SK-N-SH (cell line): ENCODE results near the gene PMEPA1. TPM values are rescaled to one million over a fixed set of nuclear protein-coding genes. Genes with fewer than 3 reads are reported as not detected.
A peak's percentile ranks its signal among the peaks of the same experiment; 100 is the strongest.

ENCODE experiments used
- CTCF ChIA-PET: fragments of 300-600, 350-600 bp; formaldehyde crosslinking; extraction: SDS; loops from one replicate; lab custom pipeline; 2021; lab: Yijun Ruan, JAX
- POLR2A ChIA-PET: fragments of 350-600 bp; sonication (Branson Sonifier 250); formaldehyde crosslinking; extraction: SDS; loops from one replicate; lab custom pipeline; 2020; ENCODE audit warnings: antibody characterized with exemption, inconsistent platforms; lab: Yijun Ruan, JAX
- DNase-seq: peaks from one replicate; pipeline ENCODE4 v3.0.0; 2012
- H2AFZ ChIP-seq: fragments of 200-600 bp; sonication (generic); 2 replicates; pipeline ENCODE4 v1.8.1; 2016; ENCODE audit warnings: antibody characterized with exemption, mild to moderate bottlenecking, low read depth
- H3F3A ChIP-seq: fragments of 200-600 bp; sonication (generic); replicated peaks from 2 replicates; pipeline ENCODE3; 2016; ENCODE audit warnings: antibody characterized with exemption, mild to moderate bottlenecking; ENCODE audit not compliant: insufficient read depth
- H3K27ac ChIP-seq, 2 experiments: fragments of 200-500 bp in 1 of 2; fragments of 200-600 bp in 1 of 2; sonication (Bioruptor generic) in 1 of 2; sonication (generic), shearing (Covaris generic) in 1 of 2; 2 replicates each; pipeline versions ENCODE4 v1.5.1 to v1.6.1; 2014 to 2016; ENCODE audit warnings: low read depth in 2 of 2, inconsistent platforms in 1 of 2, low read length in 1 of 2, mild to moderate bottlenecking in 1 of 2, mixed read lengths in 1 of 2
- H3K27me3 ChIP-seq: fragments of 200-600 bp; sonication (generic), shearing (Covaris generic); 2 replicates; pipeline ENCODE4 v1.6.1; 2016; ENCODE audit warnings: mixed run types; ENCODE audit not compliant: insufficient read depth
- H3K36me3 ChIP-seq, 2 experiments: fragments of 200-500 bp in 1 of 2; fragments of 200-600 bp in 1 of 2; sonication (Bioruptor generic) in 1 of 2; sonication (generic) in 1 of 2; replicated peaks in 1 of 2; 2 replicates each; pipeline versions ENCODE3 to v1.5.1; 2014 to 2016; ENCODE audit warnings: low read length in 1 of 2, mild to moderate bottlenecking in 1 of 2; ENCODE audit not compliant: insufficient read depth in 2 of 2, control insufficient read depth in 1 of 2
- H3K4me1 ChIP-seq, 2 experiments: fragments of 200-500 bp in 1 of 2; fragments of 200-600 bp in 1 of 2; sonication (Bioruptor generic) in 1 of 2; sonication (generic), shearing (Covaris generic) in 1 of 2; 2 replicates each; pipeline versions ENCODE4 v1.5.1 to v1.6.1; 2014 to 2016; ENCODE audit warnings: low read depth in 1 of 2, low read length in 1 of 2, mixed run types in 1 of 2; ENCODE audit not compliant: insufficient read depth in 2 of 2, control insufficient read depth in 1 of 2
- H3K4me2 ChIP-seq: fragments of 200-600 bp; sonication (generic), shearing (Covaris generic); 2 replicates; pipeline ENCODE4 v1.6.1; 2017; ENCODE audit warnings: mixed run types
- H3K4me3 ChIP-seq, 2 experiments: fragments of 200-500 bp in 1 of 2; fragments of 200-600 bp in 1 of 2; sonication (Bioruptor generic) in 1 of 2; sonication (generic), shearing (Covaris generic) in 1 of 2; 2 replicates each; pipeline versions ENCODE4 v1.5.1 to v1.8.1; 2014 to 2016; ENCODE audit warnings: low read depth in 2 of 2, inconsistent platforms in 1 of 2, low read length in 1 of 2, mild to moderate bottlenecking in 1 of 2, mixed read lengths in 1 of 2, moderate library complexity in 1 of 2
- H3K79me2 ChIP-seq: fragments of 200-600 bp; sonication (generic); 2 replicates; pipeline ENCODE4 v1.8.1; 2017; ENCODE audit warnings: mild to moderate bottlenecking; ENCODE audit not compliant: insufficient read depth
- H3K9ac ChIP-seq: fragments of 200-600 bp; sonication (generic); 2 replicates; pipeline ENCODE4 v1.6.1; 2017; ENCODE audit warnings: mixed run types
- H3K9me2 ChIP-seq: fragments of 200-600 bp; sonication (generic); 2 replicates; pipeline ENCODE4 v1.6.1; 2017; ENCODE audit warnings: mixed run types
- H3K9me3 ChIP-seq: fragments of 200-600 bp; sonication (generic); 2 replicates; pipeline ENCODE4 v1.6.1; 2017; ENCODE audit warnings: mixed run types, mild to moderate bottlenecking, moderate library complexity
- H4K20me1 ChIP-seq: fragments of 200-600 bp; sonication (generic); 2 replicates; pipeline ENCODE4 v1.6.1; 2017; ENCODE audit warnings: mild to moderate bottlenecking, mixed run types; ENCODE audit not compliant: insufficient read depth
- CHD2 ChIP-seq: fragments of 150-350 bp; IDR thresholded peaks from 2 replicates; pipeline ENCODE4 v1.6.1; 2018; ENCODE audit warnings: low read length; ENCODE audit not compliant: partially characterized antibody
- CTCF ChIP-seq: fragments of 200-600 bp; sonication (generic); IDR thresholded peaks from 2 replicates; pipeline ENCODE4 v1.6.1; 2017; ENCODE audit warnings: antibody characterized with exemption, mild to moderate bottlenecking, moderate library complexity
- FOXM1 ChIP-seq: IDR thresholded peaks from 2 replicates; pipeline ENCODE4 v1.4.0; 2012; ENCODE audit warnings: low read depth, mild to moderate bottlenecking
- GABPA ChIP-seq: IDR thresholded peaks from 2 replicates; pipeline ENCODE4 v1.4.0; 2012; ENCODE audit warnings: low read depth, mild to moderate bottlenecking
- GATA2 ChIP-seq: sonication (generic); formaldehyde crosslinking; IDR thresholded peaks from 2 replicates; pipeline ENCODE4 v1.5.0; 2020; ENCODE audit warnings: mild to moderate bottlenecking, missing genetic modification reagents
- JUND ChIP-seq: IDR thresholded peaks from 2 replicates; pipeline ENCODE4 v1.4.0; 2012
- MEF2A ChIP-seq: IDR thresholded peaks from 2 replicates; pipeline ENCODE4 v1.4.0; 2012; ENCODE audit warnings: low read depth, borderline replicate concordance
- NFIC ChIP-seq: IDR thresholded peaks from 2 replicates; pipeline ENCODE4 v1.4.0; 2012; ENCODE audit warnings: borderline replicate concordance
- RAD21 ChIP-seq: IDR thresholded peaks from 2 replicates; pipeline ENCODE4 v1.6.1; 2012; ENCODE audit warnings: mild to moderate bottlenecking, low read length
- RFX5 ChIP-seq: IDR thresholded peaks from 2 replicates; pipeline ENCODE4 v1.6.1; 2012; ENCODE audit warnings: mild to moderate bottlenecking, improper control_type of control experiment, low read length
- SIN3A ChIP-seq: IDR thresholded peaks from 2 replicates; pipeline ENCODE4 v1.6.1; 2012; ENCODE audit warnings: low read depth, mild to moderate bottlenecking, low read length, moderate library complexity, borderline replicate concordance
- SMC3 ChIP-seq: IDR thresholded peaks from 2 replicates; pipeline ENCODE4 v1.6.1; 2012; ENCODE audit warnings: low read depth, low read length, improper control_type of control experiment
- TAF1 ChIP-seq: IDR thresholded peaks from 2 replicates; pipeline ENCODE4 v1.6.1; 2012; ENCODE audit warnings: low read depth, mild to moderate bottlenecking, low read length, moderate library complexity, borderline replicate concordance
- TCF12 ChIP-seq: IDR thresholded peaks from 2 replicates; pipeline ENCODE4 v1.4.0; 2012
- TEAD4 ChIP-seq: IDR thresholded peaks from 2 replicates; pipeline ENCODE4 v1.4.0; 2012; ENCODE audit warnings: mild to moderate bottlenecking, borderline replicate concordance; ENCODE audit not compliant: insufficient read depth
- USF2 ChIP-seq: fragments of 150-350 bp; IDR thresholded peaks from 2 replicates; pipeline ENCODE4 v1.6.1; 2017; ENCODE audit warnings: antibody characterized with exemption, low read length, low read depth, borderline replicate concordance
- YY1 ChIP-seq: IDR thresholded peaks from 2 replicates; pipeline ENCODE4 v1.4.0; 2012; ENCODE audit warnings: low read depth, mild to moderate bottlenecking
- WGBS: methylation state at CpG from one replicate; pipeline ENCODE4 v1.1.6; 2017; ENCODE audit warnings: low lambda C conversion rate; 5-methylcytosine and 5-hydroxymethylcytosine counted together
- polyA plus RNA-seq, 3 experiments: library from polyadenylated mRNA; depleted of rRNA; stranded (reverse); fragments of >200 nt; gene quantifications; 2 replicates each; pipeline ENCODE4 v1.2.3, GENCODE V29; 2012

PMEPA1 gene
- polyA plus RNA-seq, 1 of the 3 experiments (the other 2 are of a cell fraction) = 7.1 TPM

GRCh38 chr20:57670288-57671071 is 39.3 kb downstream of the PMEPA1 start:
- CTCF ChIA-PET = interaction anchor here (0.6 to 2.4 kb wide), 2 partner anchors 8 to 16 kb away, joined by 3 to 14 read pairs; no protein-coding TSS in a partner anchor

More at GRCh38 chr20:57670288-57671071, 39.3 kb downstream of the PMEPA1 start:
- Histone ChIP-seq H3K36me3 (no peaks in the 10 kb centered on the region), H3K9me3 (no peaks in the 10 kb centered on the region), H3K4me3 (no peak overlapping the region), H3K4me1 (peaks cover 0 to 83% of the 10 kb centered on the region in 2 experiments; a peak in 2 of 4 replicates), H3K9ac (no peak overlapping the region), H3F3A (no peaks in the 10 kb centered on the region), H3K4me2 (no peak overlapping the region), H4K20me1 (peaks cover 88% of the 10 kb centered on the region), H3K79me2 (peaks cover 91% of the 10 kb centered on the region), H3K27me3 (no peaks in the 10 kb centered on the region), H3K27ac (peak overlapping the region in 1 of 2 experiments; percentile 34; a peak in 1 of 4 replicates), H3K9me2 (no peaks in the 10 kb centered on the region), H2AFZ (no peak overlapping the region)
- no peak for DNase-seq
- POLR2A ChIA-PET = no interaction called here
- 90% methylated on average over 21 of the region's 21 CpGs for WGBS
- TF ChIP-seq GATA2 (CRISPR knock-in tag) (no peak), RAD21 (no peak), GABPA (no peak), JUND (no peak), SIN3A (no peak), SMC3 (no peak), FOXM1 (no peak), RFX5 (no peak), YY1 (no peak), CHD2 (no peak), TEAD4 (no peak), NFIC (no peak), TCF12 (no peak), CTCF (no peak), TAF1 (no peak), MEF2A (no peak), USF2 (no peak)
